DND-41 (cell line): ENCODE measurements around the gene LRP5.

Experiments used
- ATAC-seq: fragments of 200-7000 bp; cut with Tn5 transposase; 3 replicates; pipeline ENCODE4 v1.9.1; 2021; ENCODE audit warnings: low read depth; ENCODE audit not compliant: insufficient read depth
- DNase-seq: peaks from one replicate; pipeline ENCODE4 v3.0.0-alpha.2; 2020
- H2AFZ ChIP-seq: 2 replicates; pipeline ENCODE4 v1.6.0; 2012; ENCODE audit warnings: low read depth, low read length
- H3K27ac ChIP-seq: 2 replicates; pipeline ENCODE4 v1.5.1; 2012; ENCODE audit warnings: low read length, inconsistent platforms
- H3K27me3 ChIP-seq: fragments of 200-600 bp; sonication (generic); 2 replicates; pipeline ENCODE4 v1.6.0; 2012; ENCODE audit warnings: low read length, mild to moderate bottlenecking, inconsistent platforms; ENCODE audit not compliant: insufficient read depth, poor library complexity
- H3K36me3 ChIP-seq: 2 replicates; pipeline ENCODE4 v1.5.1; 2012; ENCODE audit warnings: low read length, inconsistent platforms; ENCODE audit not compliant: insufficient read depth
- H3K4me1 ChIP-seq: 2 replicates; pipeline ENCODE4 v1.5.1; 2012; ENCODE audit warnings: mild to moderate bottlenecking, low read length; ENCODE audit not compliant: insufficient read depth
- H3K4me2 ChIP-seq: 2 replicates; pipeline ENCODE4 v1.6.0; 2012; ENCODE audit warnings: mild to moderate bottlenecking, moderate library complexity, low read length, inconsistent platforms; ENCODE audit not compliant: insufficient read depth
- H3K4me3 ChIP-seq, 2 experiments: fragments of 200-600 bp in 1 of 2; shearing (Covaris generic) in 1 of 2; 2 replicates each; pipeline ENCODE4 v1.5.1; 2012 to 2016; ENCODE audit warnings: inconsistent platforms in 2 of 2, low read length in 2 of 2, mild to moderate bottlenecking in 2 of 2, low read depth in 1 of 2, moderate library complexity in 1 of 2
- H3K79me2 ChIP-seq: 2 replicates; pipeline ENCODE4 v1.6.0; 2012; ENCODE audit warnings: low read length, inconsistent platforms; ENCODE audit not compliant: insufficient read depth
- H3K9ac ChIP-seq: 2 replicates; pipeline ENCODE4 v1.6.0; 2012; ENCODE audit warnings: low read depth, mild to moderate bottlenecking, inconsistent platforms, low read length, moderate library complexity
- H3K9me3 ChIP-seq: 2 replicates; pipeline ENCODE4 v1.5.1; 2012; ENCODE audit warnings: low read length, moderate library complexity, mild to moderate bottlenecking, inconsistent platforms; ENCODE audit not compliant: insufficient read depth, severe bottlenecking
- H4K20me1 ChIP-seq: 2 replicates; pipeline ENCODE4 v1.6.0; 2012; ENCODE audit warnings: low read length; ENCODE audit not compliant: insufficient read depth
- CTCF ChIP-seq: IDR thresholded peaks from 2 replicates; pipeline ENCODE4 v1.5.1; 2012; ENCODE audit warnings: borderline replicate concordance, low read length, moderate library complexity, mild to moderate bottlenecking; ENCODE audit not compliant: poor library complexity, severe bottlenecking; ENCODE audit errors: extremely low read depth
- EZH2 ChIP-seq: IDR thresholded peaks from 3 replicates; pipeline ENCODE4 v1.6.1; 2012; ENCODE audit warnings: borderline replicate concordance, low read depth, mild to moderate bottlenecking, moderate library complexity, low read length, inconsistent platforms; ENCODE audit not compliant: severe bottlenecking

The LRP5 gene

GRCh38 chr11:68441466-68442230 is 129.3 kb downstream of the LRP5 start:
- H3K4me3 ChIP-seq, result no peak overlapping the region
- peaks cover 6% of the 10 kb centered on the region; the same call in 1 of the 2 replicates for H4K20me1 ChIP-seq
- H3K27ac ChIP-seq, result no peak overlapping the region

GRCh38 chr11:68442433-68442832 is 130.0 kb downstream of the LRP5 start:
- Histone ChIP-seq H3K27me3 (no peaks in the 10 kb centered on the region), H3K36me3 (peaks cover 30% of the 10 kb centered on the region), H3K9me3 (no peaks in the 10 kb centered on the region), H4K20me1 (peaks cover 6% of the 10 kb centered on the region; the same call in 1 of the 2 replicates), H3K4me2 (no peak overlapping the region), H3K4me1 (no peaks in the 10 kb centered on the region), H3K27ac (no peak overlapping the region), H3K79me2 (no peaks in the 10 kb centered on the region), H3K9ac (no peak overlapping the region), H3K4me3 (no peak overlapping the region), H2AFZ (no peak overlapping the region)
- ATAC-seq (no peak), DNase-seq (no peak)
- TF ChIP-seq CTCF, result no peak
- no peak for TF ChIP-seq EZH2

More at GRCh38 chr11:68441466-68442230, 129.3 kb downstream of the LRP5 start:
- Histone ChIP-seq H3K4me1 (no peaks in the 10 kb centered on the region), H3K9ac (no peak overlapping the region), H2AFZ (no peak overlapping the region), H3K4me2 (no peak overlapping the region), H3K36me3 (peaks cover 37% of the 10 kb centered on the region), H3K27me3 (no peaks in the 10 kb centered on the region), H3K9me3 (no peaks in the 10 kb centered on the region), H3K79me2 (no peaks in the 10 kb centered on the region)
- DNase-seq, result no peak
- TF ChIP-seq EZH2, result no peak
- TF ChIP-seq CTCF, result no peak
- ATAC-seq, result no peak

DNA sequence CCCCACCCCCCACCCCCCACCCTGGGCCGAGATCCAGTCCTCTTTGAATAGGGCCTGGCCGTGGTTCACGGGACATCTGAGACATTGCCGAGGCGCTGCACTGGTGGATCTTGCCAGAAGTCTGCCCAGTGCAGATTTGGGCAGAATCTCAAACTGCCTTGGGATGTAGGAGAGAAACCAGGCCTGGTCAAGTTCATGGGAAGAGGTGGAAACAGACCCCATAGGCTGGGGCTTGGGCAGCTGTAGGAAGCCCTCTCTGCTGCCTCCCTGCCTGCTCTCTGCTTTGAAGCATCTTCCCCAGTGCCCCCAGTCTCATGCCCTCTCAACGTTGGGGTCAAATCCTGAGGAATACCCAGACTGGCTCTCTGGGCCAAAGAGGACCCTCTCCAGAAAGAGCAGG is 132.2 kb downstream of the LRP5 start:
- no peaks in the 10 kb centered on the region for H3K79me2 ChIP-seq
- H3K4me3 ChIP-seq, result no peak overlapping the region
- H3K27ac ChIP-seq, result no peak overlapping the region
- no peak overlapping the region for H3K9ac ChIP-seq
- H3K9me3 ChIP-seq, result no peaks in the 10 kb centered on the region
- no peaks in the 10 kb centered on the region for H3K4me1 ChIP-seq
- TF ChIP-seq CTCF, result no peak
- no peak for TF ChIP-seq EZH2
- H3K36me3 ChIP-seq, result peaks cover 29% of the 10 kb centered on the region
- 0 out of 2 replicates have a peak, but pooled peaks cover 6% of the 10 kb centered on the region for H4K20me1 ChIP-seq
- H3K4me2 ChIP-seq, result no peak overlapping the region
- DNase-seq (no peak), ATAC-seq (no peak)
- H3K27me3 ChIP-seq, result no peaks in the 10 kb centered on the region
- H2AFZ ChIP-seq, result no peak overlapping the region
